ENCODE data around the gene INCA1. TPM values are rescaled to one million over a fixed set of nuclear protein-coding genes. Genes with fewer than 3 reads are reported as not detected.

The INCA1 gene
- total and polyA plus RNA-seq, 2 of the 8 experiments (the other 6 are each of a cell fraction or from before 2014, with no cell fraction given), result 0.89 to 1.4 TPM

GRCh38 chr17:4998027-4998731 lies 857 bp upstream of the INCA1 start (continued):
- TF ChIP-seq KDM4A (IDR thresholded peaks at IDR 0.05; ENCODE audit: low read depth, low read length, severe bottlenecking) (peak; percentile 5), HDAC2 (IDR thresholded peaks at IDR 0.05; ENCODE audit: borderline replicate concordance in 1 of 2, low read depth in 2 of 2, low read length in 2 of 2) (0 out of 4 replicates have a peak, but pooled peaks of 1 of the 2 experiments have one; percentile 12), CHD2 (IDR thresholded peaks at IDR 0.05; ENCODE audit: low read length) (no peak)

Measured in H1 (cell line).